Astrocyte (in vitro differentiated cells and primary cell): ENCODE measurements around the gene OSCP1. TPM values are rescaled to one million over a fixed set of nuclear protein-coding genes. Genes with fewer than 3 reads are reported as not detected.

Experiments
- DNase-seq: peaks from one replicate; pipeline ENCODE4 v3.0.0-alpha.2; 2010; ENCODE audit warnings: low read depth
- FAIRE-seq: peaks from 2 replicates; lab custom pipeline; 2011; peaks lifted over from hg19 to GRCh38; lab: Jason Lieb, UNC
- H2AFZ ChIP-seq: 2 replicates; pipeline ENCODE4 v1.6.0; 2012; ENCODE audit warnings: low read depth, low read length, inconsistent platforms
- H3K27ac ChIP-seq: 2 replicates; pipeline ENCODE4 v1.5.1; 2011; ENCODE audit warnings: low read depth, low read length, inconsistent platforms
- H3K27me3 ChIP-seq: 2 replicates; pipeline ENCODE4 v1.6.0; 2011; ENCODE audit warnings: low read length, inconsistent platforms; ENCODE audit not compliant: insufficient read depth
- H3K36me3 ChIP-seq: 2 replicates; pipeline ENCODE4 v1.5.1; 2011; ENCODE audit warnings: low read length, inconsistent platforms; ENCODE audit not compliant: insufficient read depth
- H3K4me1 ChIP-seq: 2 replicates; pipeline ENCODE4 v1.5.1; 2011; ENCODE audit warnings: low read length, inconsistent platforms; ENCODE audit not compliant: insufficient read depth
- H3K4me2 ChIP-seq: 2 replicates; pipeline ENCODE4 v1.6.0; 2012; ENCODE audit warnings: low read length, inconsistent platforms
- H3K4me3 ChIP-seq: 2 replicates; pipeline ENCODE4 v1.5.1; 2011; ENCODE audit warnings: low read depth, mild to moderate bottlenecking, low read length, inconsistent platforms; ENCODE audit not compliant: insufficient read depth
- H3K79me2 ChIP-seq: 2 replicates; pipeline ENCODE4 v1.6.0; 2012; ENCODE audit warnings: mild to moderate bottlenecking, low read length, inconsistent platforms; ENCODE audit not compliant: insufficient read depth
- H3K9ac ChIP-seq: 2 replicates; pipeline ENCODE4 v1.6.0; 2012; ENCODE audit warnings: mild to moderate bottlenecking, low read length, inconsistent platforms
- H3K9me3 ChIP-seq: 2 replicates; pipeline ENCODE4 v1.5.1; 2012; ENCODE audit warnings: low read depth, mild to moderate bottlenecking, low read length, inconsistent platforms; ENCODE audit not compliant: insufficient read depth
- H4K20me1 ChIP-seq: 2 replicates; pipeline ENCODE4 v1.6.0; 2012; ENCODE audit warnings: low read length, inconsistent platforms; ENCODE audit not compliant: insufficient read depth
- H3K27ac Mint-ChIP-seq: one replicate; pipeline ENCODE4 v1.8.0; 2021; ENCODE audit warnings: mild to moderate bottlenecking, mixed read lengths; ENCODE audit not compliant: unreplicated experiment
- H3K27me3 Mint-ChIP-seq: one replicate; pipeline ENCODE4 v1.8.0; 2021; ENCODE audit warnings: low read depth, mixed read lengths; ENCODE audit not compliant: unreplicated experiment
- H3K36me3 Mint-ChIP-seq: one replicate; pipeline ENCODE4 v1.8.0; 2021; ENCODE audit warnings: low read depth, mixed read lengths; ENCODE audit not compliant: unreplicated experiment
- H3K4me1 Mint-ChIP-seq: one replicate; pipeline ENCODE4 v1.8.0; 2021; ENCODE audit warnings: low read depth, mixed read lengths; ENCODE audit not compliant: unreplicated experiment
- H3K4me3 Mint-ChIP-seq: one replicate; pipeline ENCODE4 v1.8.0; 2021; ENCODE audit warnings: mild to moderate bottlenecking, moderate library complexity, mixed read lengths; ENCODE audit not compliant: unreplicated experiment
- H3K9me3 Mint-ChIP-seq: one replicate; pipeline ENCODE4 v1.8.0; 2021; ENCODE audit warnings: mild to moderate bottlenecking, mixed read lengths; ENCODE audit not compliant: unreplicated experiment
- EZH2 ChIP-seq: IDR thresholded peaks from 2 replicates; pipeline ENCODE4 v1.6.1; 2012; ENCODE audit warnings: mild to moderate bottlenecking, low read length, inconsistent platforms; ENCODE audit not compliant: insufficient read depth
- total RNA-seq: library from RNA; stranded (reverse); gene quantifications from 2 replicates; pipeline ENCODE4 v1.2.1, GENCODE V29; 2021
- TF ChIP-seq, protein P1 (sequence below): IDR thresholded peaks from 2 replicates; pipeline ENCODE4 v1.5.1; 2011; ENCODE audit warnings: low read depth, mild to moderate bottlenecking, inconsistent platforms, low read length, moderate library complexity; ENCODE audit not compliant: insufficient read depth

OSCP1 gene
- total RNA-seq, 1 donor from 2014 or later = 6.3 TPM

DNA sequence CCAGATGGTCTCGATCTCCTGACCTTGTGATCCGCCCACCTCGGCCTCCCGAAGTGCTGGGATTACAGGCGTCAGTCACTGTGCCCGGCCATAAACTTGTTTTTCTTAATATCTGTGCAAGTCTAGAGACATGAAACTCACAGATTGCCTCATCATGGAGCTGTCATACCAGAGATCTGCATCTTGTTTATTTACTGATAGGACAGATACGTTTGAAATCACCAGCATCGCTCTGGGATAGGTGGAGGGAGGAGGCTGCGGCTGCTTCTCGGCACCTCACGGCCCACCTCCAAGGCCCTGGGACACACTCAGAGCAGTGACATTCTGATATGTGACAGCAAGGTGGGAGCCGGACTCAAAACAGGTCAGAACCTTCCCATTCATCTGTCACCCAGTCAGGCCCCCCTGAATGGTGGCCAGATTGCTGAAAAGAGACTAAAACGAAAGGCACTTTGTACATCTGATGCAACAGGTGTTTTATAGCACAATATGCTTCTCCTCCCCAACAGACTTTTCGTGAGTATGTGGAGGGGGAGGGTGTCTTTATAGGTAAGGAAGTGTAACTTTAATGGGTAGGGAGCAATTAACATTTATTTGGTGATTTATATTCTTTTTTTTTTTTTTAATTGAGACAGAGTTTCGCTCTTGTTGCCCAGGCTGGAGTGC, 34.5 kb downstream of the OSCP1 start:
- TF ChIP-seq, protein P1, sequence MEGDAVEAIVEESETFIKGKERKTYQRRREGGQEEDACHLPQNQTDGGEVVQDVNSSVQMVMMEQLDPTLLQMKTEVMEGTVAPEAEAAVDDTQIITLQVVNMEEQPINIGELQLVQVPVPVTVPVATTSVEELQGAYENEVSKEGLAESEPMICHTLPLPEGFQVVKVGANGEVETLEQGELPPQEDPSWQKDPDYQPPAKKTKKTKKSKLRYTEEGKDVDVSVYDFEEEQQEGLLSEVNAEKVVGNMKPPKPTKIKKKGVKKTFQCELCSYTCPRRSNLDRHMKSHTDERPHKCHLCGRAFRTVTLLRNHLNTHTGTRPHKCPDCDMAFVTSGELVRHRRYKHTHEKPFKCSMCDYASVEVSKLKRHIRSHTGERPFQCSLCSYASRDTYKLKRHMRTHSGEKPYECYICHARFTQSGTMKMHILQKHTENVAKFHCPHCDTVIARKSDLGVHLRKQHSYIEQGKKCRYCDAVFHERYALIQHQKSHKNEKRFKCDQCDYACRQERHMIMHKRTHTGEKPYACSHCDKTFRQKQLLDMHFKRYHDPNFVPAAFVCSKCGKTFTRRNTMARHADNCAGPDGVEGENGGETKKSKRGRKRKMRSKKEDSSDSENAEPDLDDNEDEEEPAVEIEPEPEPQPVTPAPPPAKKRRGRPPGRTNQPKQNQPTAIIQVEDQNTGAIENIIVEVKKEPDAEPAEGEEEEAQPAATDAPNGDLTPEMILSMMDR = no peak
- no peak for TF ChIP-seq EZH2
- no peaks in the 10 kb centered on the region for H3K36me3 ChIP-seq
- Mint-ChIP-seq H3K4me1 (peaks cover 3% of the 10 kb centered on the region), H3K9me3 (peaks cover 3% of the 10 kb centered on the region), H3K27ac (peak overlapping the region; percentile 58), H3K27me3 (no peaks in the 10 kb centered on the region), H3K4me3 (no peak overlapping the region), H3K36me3 (peaks cover 5% of the 10 kb centered on the region)
- no peak overlapping the region for H3K4me3 ChIP-seq
- FAIRE-seq = no peak
- no peak for DNase-seq
- H4K20me1 ChIP-seq = no peaks in the 10 kb centered on the region
- H3K4me1 ChIP-seq = peaks cover 2% of the 10 kb centered on the region
- no peak overlapping the region for H3K9ac ChIP-seq
- H3K79me2 ChIP-seq = no peaks in the 10 kb centered on the region
- H2AFZ ChIP-seq = no peak overlapping the region
- H3K9me3 ChIP-seq = no peaks in the 10 kb centered on the region
- H3K4me2 ChIP-seq = no peak overlapping the region
- no peaks in the 10 kb centered on the region for H3K27me3 ChIP-seq
- no peak overlapping the region for H3K27ac ChIP-seq

DNA sequence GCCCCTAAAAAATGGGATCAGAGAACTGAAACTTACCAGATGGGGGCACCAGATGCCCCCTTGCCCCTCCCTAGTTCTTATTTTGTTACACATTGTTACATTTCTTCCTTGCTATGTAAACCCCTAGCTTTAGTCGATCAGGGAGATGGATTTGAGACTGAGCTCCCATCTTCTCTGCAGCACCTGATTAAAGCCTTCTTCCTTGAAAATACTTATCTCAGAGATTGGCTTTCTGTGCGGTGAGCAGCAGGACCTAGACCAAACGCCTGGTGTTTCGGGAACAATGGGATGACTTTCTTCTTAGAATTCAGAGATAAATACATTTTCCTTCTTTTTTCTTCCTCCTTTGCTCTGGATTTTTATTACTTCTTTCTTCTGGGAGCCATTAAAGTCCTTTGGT, 35.9 kb downstream of the OSCP1 start:
- Mint-ChIP-seq H3K27ac (no peak overlapping the region), H3K4me1 (no peaks in the 10 kb centered on the region), H3K4me3 (no peak overlapping the region), H3K36me3 (peaks cover 7% of the 10 kb centered on the region), H3K27me3 (no peaks in the 10 kb centered on the region), H3K9me3 (peaks cover 6% of the 10 kb centered on the region)
- H3K27ac ChIP-seq = no peak overlapping the region
- FAIRE-seq (no peak), DNase-seq (no peak)
- H3K36me3 ChIP-seq = no peaks in the 10 kb centered on the region
- no peak overlapping the region for H2AFZ ChIP-seq
- H3K4me1 ChIP-seq = peaks cover 2% of the 10 kb centered on the region
- TF ChIP-seq, protein P1 = no peak
- no peak for TF ChIP-seq EZH2
- H3K9me3 ChIP-seq = no peaks in the 10 kb centered on the region
- no peaks in the 10 kb centered on the region for H4K20me1 ChIP-seq
- H3K27me3 ChIP-seq = no peaks in the 10 kb centered on the region
- no peak overlapping the region for H3K4me3 ChIP-seq
- H3K79me2 ChIP-seq = no peaks in the 10 kb centered on the region
- no peak overlapping the region for H3K9ac ChIP-seq
- H3K4me2 ChIP-seq = no peak overlapping the region
